Measurements from ENCODE around the gene RXRA. TPM values are rescaled to one million over a fixed set of nuclear protein-coding genes. Genes with fewer than 3 reads are reported as not detected.

RXRA gene
- polyA plus RNA-seq, 3 donors = 15.8 to 91.0 (median 23.2) TPM

DNA sequence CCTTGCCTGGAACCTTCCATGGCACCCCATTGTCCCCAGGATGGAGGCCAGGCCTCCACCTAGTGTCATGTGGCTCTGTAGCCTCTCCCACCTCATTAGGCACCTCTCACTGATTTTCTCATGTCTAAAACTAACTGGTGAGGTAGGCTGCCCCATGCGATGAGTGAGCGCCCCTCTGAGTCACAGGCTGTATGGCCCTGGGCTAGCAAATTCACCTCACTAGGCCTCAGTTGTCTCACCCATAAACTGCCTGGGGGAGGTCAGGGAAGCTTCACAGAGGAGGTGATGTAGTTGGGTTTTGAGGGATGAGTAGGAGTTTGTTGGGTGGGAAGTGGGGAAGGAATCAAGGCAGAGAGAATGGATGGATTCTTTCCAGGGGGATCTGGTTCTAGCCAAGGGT, 8.8 kb downstream of the RXRA start:
- Mint-ChIP-seq H3K4me1 (peaks cover 75% of the 10 kb centered on the region), H3K27me3 (ENCODE audit: low read depth in 3 of 3) (peaks cover 0 to 2% (median 0%) of the 10 kb centered on the region in 3 donors), H3K4me3 (no peak overlapping the region), H3K36me3 (peaks cover 22 to 31% of the 10 kb centered on the region in 2 donors), H3K27ac (peak overlapping the region in 3 of 7 donors; percentile 2 to 75 (median 74)), H3K9me3 (no peaks in the 10 kb centered on the region)
- no peak overlapping the region for H2AFZ ChIP-seq (ENCODE audit: insufficient read depth, low read depth, low read length, poor library complexity, severe bottlenecking)
- H3K9me3 ChIP-seq (replicated peaks in 1 of 2; ENCODE audit: control insufficient read depth in 1 of 2, insufficient read depth in 1 of 2, low read length in 2 of 2) = no peaks in the 10 kb centered on the region
- intact Hi-C loops (cut with micrococcal nuclease) = no loop called here
- H4K20me1 ChIP-seq (ENCODE audit: insufficient read depth, low read length) = peaks cover 100% of the 10 kb centered on the region
- TF ChIP-seq, protein P1, sequence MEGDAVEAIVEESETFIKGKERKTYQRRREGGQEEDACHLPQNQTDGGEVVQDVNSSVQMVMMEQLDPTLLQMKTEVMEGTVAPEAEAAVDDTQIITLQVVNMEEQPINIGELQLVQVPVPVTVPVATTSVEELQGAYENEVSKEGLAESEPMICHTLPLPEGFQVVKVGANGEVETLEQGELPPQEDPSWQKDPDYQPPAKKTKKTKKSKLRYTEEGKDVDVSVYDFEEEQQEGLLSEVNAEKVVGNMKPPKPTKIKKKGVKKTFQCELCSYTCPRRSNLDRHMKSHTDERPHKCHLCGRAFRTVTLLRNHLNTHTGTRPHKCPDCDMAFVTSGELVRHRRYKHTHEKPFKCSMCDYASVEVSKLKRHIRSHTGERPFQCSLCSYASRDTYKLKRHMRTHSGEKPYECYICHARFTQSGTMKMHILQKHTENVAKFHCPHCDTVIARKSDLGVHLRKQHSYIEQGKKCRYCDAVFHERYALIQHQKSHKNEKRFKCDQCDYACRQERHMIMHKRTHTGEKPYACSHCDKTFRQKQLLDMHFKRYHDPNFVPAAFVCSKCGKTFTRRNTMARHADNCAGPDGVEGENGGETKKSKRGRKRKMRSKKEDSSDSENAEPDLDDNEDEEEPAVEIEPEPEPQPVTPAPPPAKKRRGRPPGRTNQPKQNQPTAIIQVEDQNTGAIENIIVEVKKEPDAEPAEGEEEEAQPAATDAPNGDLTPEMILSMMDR (IDR thresholded peaks at IDR 0.05) = no peak
- H3K79me2 ChIP-seq (ENCODE audit: insufficient read depth, low read length) = peaks cover 100% of the 10 kb centered on the region
- no peak overlapping the region for H3K4me2 ChIP-seq (replicated peaks; ENCODE audit: extremely low read depth, low read length, poor library complexity, severe bottlenecking)
- peaks cover 4 to 7% of the 10 kb centered on the region in 2 donors for H3K36me3 ChIP-seq (replicated peaks in 1 of 2; ENCODE audit: control insufficient read depth in 1 of 2, insufficient read depth in 2 of 2, low read length in 2 of 2)
- no peaks in the 10 kb centered on the region for H3K27me3 ChIP-seq (ENCODE audit: control insufficient read depth in 2 of 2, insufficient read depth in 2 of 2, low read length in 2 of 2)
- no peak overlapping the region for H3K4me3 ChIP-seq (replicated peaks in 1 of 3; ENCODE audit: low read depth in 2 of 3, low read length in 3 of 3)
- H3K9ac ChIP-seq (ENCODE audit: insufficient read depth, low read length, poor library complexity, severe bottlenecking) = no peak overlapping the region
- WGBS (ENCODE audit: insufficient coverage) = no CpG with 5 or more reads among the region's 2 CpGs
- DNase-seq = peak in 1 of 3 donors; percentile 35
- peaks cover 86 to 100% of the 10 kb centered on the region in 2 donors for H3K4me1 ChIP-seq (ENCODE audit: control insufficient read depth in 1 of 2, insufficient read depth in 2 of 2, low read length in 2 of 2)
- H3K27ac ChIP-seq (ENCODE audit: low read depth in 1 of 2, low read length in 2 of 2) = peak overlapping the region in 1 of 2 donors; percentile 3

DNA sequence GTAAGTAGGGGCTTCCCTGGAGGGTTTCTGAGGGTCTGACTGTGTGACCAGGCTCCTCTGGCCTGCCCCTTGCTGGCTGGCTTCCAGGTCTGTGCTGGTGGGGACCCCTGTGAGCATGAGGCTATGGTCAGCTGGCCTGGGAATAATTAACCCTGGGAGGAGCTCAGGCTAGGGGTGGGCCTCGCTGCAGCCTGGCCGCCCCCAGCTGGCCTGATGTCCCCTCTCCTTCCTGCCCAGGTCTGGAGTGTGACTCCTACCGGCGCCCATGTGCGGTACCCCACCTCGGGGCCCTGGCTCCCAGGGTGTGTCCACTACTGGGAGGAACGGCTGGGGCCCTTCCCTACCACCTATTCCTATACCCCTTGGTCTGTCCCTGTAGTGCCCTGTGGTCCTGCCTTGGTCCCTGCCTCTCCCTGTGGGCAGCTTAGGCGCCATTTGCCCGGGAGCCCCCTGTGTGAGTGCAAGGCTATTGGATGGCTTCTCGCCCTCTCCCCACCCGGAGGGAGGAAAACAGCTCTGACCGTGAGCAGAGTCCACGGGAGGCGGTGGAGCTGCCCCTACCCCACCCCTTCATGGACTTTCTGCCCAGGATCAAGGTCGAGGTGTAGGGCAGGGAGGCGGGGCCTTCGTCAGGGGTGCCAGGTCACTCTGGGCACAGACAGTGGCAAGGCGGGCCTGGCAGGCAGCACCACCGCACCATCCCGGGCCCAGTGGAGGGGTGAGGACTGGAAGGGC, 9.4 kb downstream of the RXRA start:
- Mint-ChIP-seq H3K9me3 (no peaks in the 10 kb centered on the region), H3K36me3 (peaks cover 19 to 28% of the 10 kb centered on the region in 2 donors), H3K4me3 (no peak overlapping the region), H3K27ac (peak overlapping the region in 4 of 7 donors; percentile 2 to 80 (median 66)), H3K4me1 (peaks cover 69% of the 10 kb centered on the region), H3K27me3 (ENCODE audit: low read depth in 3 of 3) (peaks cover 0 to 5% (median 0%) of the 10 kb centered on the region in 3 donors)
- Histone ChIP-seq H3K9ac (ENCODE audit: insufficient read depth, low read length, poor library complexity, severe bottlenecking) (no peak overlapping the region), H3K9me3 (replicated peaks in 1 of 2; ENCODE audit: control insufficient read depth in 1 of 2, insufficient read depth in 1 of 2, low read length in 2 of 2) (no peaks in the 10 kb centered on the region), H3K4me3 (replicated peaks in 1 of 3; ENCODE audit: low read depth in 2 of 3, low read length in 3 of 3) (no peak overlapping the region), H3K36me3 (replicated peaks in 1 of 2; ENCODE audit: control insufficient read depth in 1 of 2, insufficient read depth in 2 of 2, low read length in 2 of 2) (peaks cover 4 to 7% of the 10 kb centered on the region in 2 donors), H3K27ac (ENCODE audit: low read depth in 1 of 2, low read length in 2 of 2) (peak overlapping the region in 1 of 2 donors; percentile 3), H3K27me3 (ENCODE audit: control insufficient read depth in 2 of 2, insufficient read depth in 2 of 2, low read length in 2 of 2) (no peaks in the 10 kb centered on the region), H2AFZ (ENCODE audit: insufficient read depth, low read depth, low read length, poor library complexity, severe bottlenecking) (no peak overlapping the region), H3K4me1 (ENCODE audit: control insufficient read depth in 1 of 2, insufficient read depth in 2 of 2, low read length in 2 of 2) (peaks cover 86 to 100% of the 10 kb centered on the region in 2 donors), H3K79me2 (ENCODE audit: insufficient read depth, low read length) (peaks cover 100% of the 10 kb centered on the region), H4K20me1 (ENCODE audit: insufficient read depth, low read length) (peaks cover 100% of the 10 kb centered on the region), H3K4me2 (replicated peaks; ENCODE audit: extremely low read depth, low read length, poor library complexity, severe bottlenecking) (no peak overlapping the region)
- 100% methylated on average over 10 of the region's 20 CpGs for WGBS (ENCODE audit: insufficient coverage)
- intact Hi-C loops (cut with micrococcal nuclease) = no loop called here
- TF ChIP-seq, protein P1 (IDR thresholded peaks at IDR 0.05) = no peak
- DNase-seq = no peak
